Fibroblast of lung (primary cell): ENCODE results near the gene NTPCR. TPM values are rescaled to one million over a fixed set of nuclear protein-coding genes. Genes with fewer than 3 reads are reported as not detected.

ENCODE experiments used
- DNase-seq, 2 donors: peaks; one replicate each; pipeline versions ENCODE4 v3.0.0 to v3.0.0-alpha.2; 2010; ENCODE audit warnings: low read depth in 2 of 2
- H2AFZ ChIP-seq: 2 replicates; pipeline ENCODE4 v1.5.1; 2012; ENCODE audit warnings: low read length, control low read depth, inconsistent platforms
- H3K27ac ChIP-seq: 2 replicates; pipeline ENCODE4 v1.5.1; 2011; ENCODE audit warnings: low read length, control low read depth; ENCODE audit not compliant: insufficient read depth
- H3K27me3 ChIP-seq: 2 replicates; pipeline ENCODE4 v1.5.1; 2011; ENCODE audit warnings: mild to moderate bottlenecking, low read length; ENCODE audit not compliant: control insufficient read depth, insufficient read depth
- H3K36me3 ChIP-seq: 2 replicates; pipeline ENCODE4 v1.5.1; 2011; ENCODE audit warnings: low read length; ENCODE audit not compliant: control insufficient read depth, insufficient read depth
- H3K4me1 ChIP-seq: 2 replicates; pipeline ENCODE4 v1.5.1; 2011; ENCODE audit warnings: low read length; ENCODE audit not compliant: control insufficient read depth, insufficient read depth; ENCODE audit errors: extremely low read depth
- H3K4me2 ChIP-seq: 2 replicates; pipeline ENCODE4 v1.5.1; 2011; ENCODE audit warnings: low read length, control low read depth; ENCODE audit not compliant: insufficient read depth; ENCODE audit errors: extremely low read depth
- H3K4me3 ChIP-seq, 4 experiments: fragments of 200-600 bp in 1 of 4; sonication (generic) in 1 of 4; replicated peaks in 1 of 4; 2 replicates each; pipeline ENCODE4 v1.5.1; 2011 to 2016; ENCODE audit warnings: low read length in 4 of 4, low read depth in 3 of 4, mild to moderate bottlenecking in 3 of 4, control low read depth in 2 of 4, inconsistent platforms in 1 of 4, mixed read lengths in 1 of 4; ENCODE audit not compliant: insufficient read depth in 1 of 4; ENCODE audit errors: control extremely low read depth in 1 of 4
- H3K79me2 ChIP-seq: 2 replicates; pipeline ENCODE4 v1.5.1; 2012; ENCODE audit warnings: mild to moderate bottlenecking, low read length, inconsistent platforms; ENCODE audit not compliant: control insufficient read depth, insufficient read depth
- H3K9ac ChIP-seq: 2 replicates; pipeline ENCODE4 v1.5.1; 2011; ENCODE audit warnings: mild to moderate bottlenecking, low read length, control low read depth; ENCODE audit not compliant: insufficient read depth
- H3K9me3 ChIP-seq: 2 replicates; pipeline ENCODE4 v1.5.1; 2012; ENCODE audit warnings: low read depth, low read length; ENCODE audit not compliant: control insufficient read depth, insufficient read depth
- H4K20me1 ChIP-seq: 2 replicates; pipeline ENCODE4 v1.5.1; 2011; ENCODE audit warnings: low read length; ENCODE audit not compliant: control insufficient read depth, insufficient read depth; ENCODE audit errors: extremely low read depth
- EZH2 ChIP-seq: IDR thresholded peaks from 2 replicates; pipeline ENCODE4 v1.5.1; 2012; ENCODE audit warnings: low read length, control low read depth, mild to moderate bottlenecking; ENCODE audit errors: missing control alignments
- polyA plus RNA-seq, 2 donors: library from polyadenylated mRNA; depleted of rRNA in 1 of 2; stranded (reverse) in 1 of 2; unstranded in 1 of 2; fragments of >200 nt; gene quantifications; 2 replicates each; pipeline ENCODE4 v1.2.1, GENCODE V29; 2011 to 2012; ENCODE audit warnings: missing spikeins in 1 of 2
- total RNA-seq: library from RNA; depleted of rRNA; stranded (reverse); fragments of >200 nt; gene quantifications from 2 replicates; pipeline ENCODE4 v1.2.1, GENCODE V29; 2014
- TF ChIP-seq, protein P1 (sequence below), 2 donors: IDR thresholded peaks in 1 of 2; conservative IDR thresholded peaks in 1 of 2; 1 replicate in 1 of 2; 2 replicates in 1 of 2; pipeline ENCODE4 v1.5.1; 2011 to 2012; ENCODE audit warnings: low read length in 2 of 2, control low read depth in 1 of 2, inconsistent platforms in 1 of 2, low read depth in 1 of 2, mild to moderate bottlenecking in 1 of 2

The NTPCR gene
- total and polyA plus RNA-seq, 2 donors (not counting 1 experiment from before 2014, with no cell fraction given), result 23.0 to 27.9 TPM

DNA sequence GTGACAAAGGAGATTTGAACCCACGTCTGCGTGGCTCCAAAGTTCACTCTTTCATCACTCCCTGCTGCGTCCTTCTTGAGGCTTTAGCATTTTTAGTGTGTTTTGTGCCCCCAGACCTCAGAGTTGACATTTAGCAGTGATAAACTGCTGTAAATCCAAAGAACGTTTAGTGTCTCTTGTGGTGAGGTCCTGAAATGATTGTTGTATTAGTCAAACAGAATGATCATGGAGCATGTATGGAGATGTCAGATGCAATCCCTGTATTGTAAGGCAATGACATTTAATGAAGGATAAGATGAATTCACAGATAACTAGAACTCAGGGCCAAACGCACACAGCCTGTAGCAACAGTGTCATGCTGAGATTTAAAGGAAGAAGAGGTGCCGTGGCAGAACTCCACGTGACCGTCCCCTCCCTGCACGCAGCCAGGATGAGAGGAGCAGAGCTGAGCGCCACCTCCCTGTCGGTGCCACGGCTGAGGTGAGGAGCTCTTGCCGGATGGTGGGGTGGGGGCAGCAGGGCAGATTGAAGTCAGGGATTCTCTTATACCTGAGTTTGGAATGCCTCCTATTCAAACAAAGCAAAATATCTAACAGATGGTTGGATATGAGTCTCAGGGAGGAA is 30.1 kb downstream of the NTPCR start:
- Histone ChIP-seq H3K27ac (no peak overlapping the region), H3K9me3 (no peaks in the 10 kb centered on the region), H3K4me2 (no peak overlapping the region), H3K79me2 (no peaks in the 10 kb centered on the region), H3K9ac (no peak overlapping the region), H3K36me3 (peaks cover 2% of the 10 kb centered on the region), H2AFZ (no peak overlapping the region), H3K4me1 (no peaks in the 10 kb centered on the region), H3K27me3 (no peaks in the 10 kb centered on the region), H4K20me1 (no peaks in the 10 kb centered on the region), H3K4me3 (no peak overlapping the region)
- no peak for TF ChIP-seq EZH2
- TF ChIP-seq, protein P1, sequence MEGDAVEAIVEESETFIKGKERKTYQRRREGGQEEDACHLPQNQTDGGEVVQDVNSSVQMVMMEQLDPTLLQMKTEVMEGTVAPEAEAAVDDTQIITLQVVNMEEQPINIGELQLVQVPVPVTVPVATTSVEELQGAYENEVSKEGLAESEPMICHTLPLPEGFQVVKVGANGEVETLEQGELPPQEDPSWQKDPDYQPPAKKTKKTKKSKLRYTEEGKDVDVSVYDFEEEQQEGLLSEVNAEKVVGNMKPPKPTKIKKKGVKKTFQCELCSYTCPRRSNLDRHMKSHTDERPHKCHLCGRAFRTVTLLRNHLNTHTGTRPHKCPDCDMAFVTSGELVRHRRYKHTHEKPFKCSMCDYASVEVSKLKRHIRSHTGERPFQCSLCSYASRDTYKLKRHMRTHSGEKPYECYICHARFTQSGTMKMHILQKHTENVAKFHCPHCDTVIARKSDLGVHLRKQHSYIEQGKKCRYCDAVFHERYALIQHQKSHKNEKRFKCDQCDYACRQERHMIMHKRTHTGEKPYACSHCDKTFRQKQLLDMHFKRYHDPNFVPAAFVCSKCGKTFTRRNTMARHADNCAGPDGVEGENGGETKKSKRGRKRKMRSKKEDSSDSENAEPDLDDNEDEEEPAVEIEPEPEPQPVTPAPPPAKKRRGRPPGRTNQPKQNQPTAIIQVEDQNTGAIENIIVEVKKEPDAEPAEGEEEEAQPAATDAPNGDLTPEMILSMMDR (conservative IDR thresholded peaks at IDR 0.05 in 1 of 2, IDR thresholded peaks at IDR 0.05 in 1 of 2; ENCODE audit: low read depth in 1 of 2, low read length in 2 of 2), result no peak
- DNase-seq, result peak in 1 of 2 donors; percentile 61

DNA sequence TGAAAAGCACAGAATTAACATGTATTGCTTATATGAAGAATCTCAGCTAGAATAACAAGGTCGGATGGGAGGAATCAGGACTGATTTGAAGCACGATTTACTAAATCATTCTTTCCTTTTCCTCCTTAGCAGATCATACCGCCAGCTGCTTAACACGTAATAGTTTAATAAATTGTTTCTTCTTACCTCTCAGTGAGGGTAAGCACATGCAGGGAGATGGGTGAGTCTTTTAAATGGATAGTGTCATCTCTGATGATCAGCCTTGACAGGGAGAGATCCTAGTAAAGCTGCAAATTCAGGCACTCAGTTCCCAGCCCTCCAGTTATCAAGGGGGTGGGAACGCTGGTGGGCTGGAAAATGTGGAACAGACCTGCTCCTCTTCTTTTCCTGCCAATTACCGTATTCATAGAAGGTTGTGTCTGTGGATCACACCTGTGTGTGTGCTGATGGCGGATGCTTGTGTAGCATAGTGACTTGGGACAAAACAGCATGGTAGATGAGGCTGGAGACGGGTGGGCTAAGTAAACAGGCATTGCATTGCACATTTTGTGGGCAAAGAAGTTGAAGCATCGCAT is 30.7 kb downstream of the NTPCR start:
- Histone ChIP-seq H2AFZ (no peak overlapping the region), H3K4me2 (no peak overlapping the region), H3K9ac (no peak overlapping the region), H3K27ac (no peak overlapping the region), H4K20me1 (no peaks in the 10 kb centered on the region), H3K4me3 (no peak overlapping the region), H3K4me1 (no peaks in the 10 kb centered on the region), H3K79me2 (no peaks in the 10 kb centered on the region), H3K36me3 (peaks cover 2% of the 10 kb centered on the region), H3K9me3 (no peaks in the 10 kb centered on the region), H3K27me3 (no peaks in the 10 kb centered on the region)
- DNase-seq, result no peak
- TF ChIP-seq, protein P1 (conservative IDR thresholded peaks at IDR 0.05 in 1 of 2, IDR thresholded peaks at IDR 0.05 in 1 of 2; ENCODE audit: low read depth in 1 of 2, low read length in 2 of 2), result no peak
- no peak for TF ChIP-seq EZH2

DNA sequence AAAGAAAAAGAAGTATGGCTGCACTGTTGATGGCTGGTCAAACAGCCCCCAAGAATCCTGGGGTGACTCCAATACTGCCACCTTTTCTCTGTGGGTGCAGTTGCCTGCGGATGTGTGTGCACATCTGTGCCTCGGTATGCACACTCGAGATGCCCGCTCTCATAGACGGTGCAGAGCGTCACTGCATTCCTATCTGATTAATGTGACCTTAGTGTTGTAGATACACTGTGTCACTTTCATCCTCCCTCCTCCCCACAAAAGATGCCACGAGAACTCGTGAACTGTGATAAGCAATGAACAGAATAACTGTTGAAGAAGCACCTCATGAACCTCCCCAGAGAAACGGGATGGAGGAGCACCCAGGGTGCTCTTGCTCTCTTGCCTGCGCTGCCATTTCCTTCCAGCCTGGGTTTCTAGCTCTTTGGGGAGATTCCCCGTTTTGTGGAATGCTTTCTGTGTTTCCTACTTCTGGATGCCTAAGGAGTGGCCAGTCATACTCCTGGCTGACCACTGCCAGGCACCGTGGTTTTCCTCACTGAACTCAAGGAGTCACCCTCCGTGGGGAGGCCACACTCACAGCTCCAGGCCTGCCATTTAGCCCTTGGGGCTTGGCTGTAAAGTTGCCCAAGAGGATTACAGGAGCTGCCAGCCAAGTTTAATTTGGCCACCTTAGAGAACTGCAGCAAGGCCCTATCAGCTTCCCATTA is 32.0 kb downstream of the NTPCR start:
- no peak overlapping the region for H3K4me2 ChIP-seq
- H3K27me3 ChIP-seq, result no peaks in the 10 kb centered on the region
- no peaks in the 10 kb centered on the region for H3K36me3 ChIP-seq
- no peak overlapping the region for H3K27ac ChIP-seq
- no peaks in the 10 kb centered on the region for H3K79me2 ChIP-seq
- no peaks in the 10 kb centered on the region for H4K20me1 ChIP-seq
- H3K4me3 ChIP-seq, result no peak overlapping the region
- H2AFZ ChIP-seq, result no peak overlapping the region
- DNase-seq, result peak in 1 of 2 donors; percentile 77
- TF ChIP-seq, protein P1 (conservative IDR thresholded peaks at IDR 0.05 in 1 of 2, IDR thresholded peaks at IDR 0.05 in 1 of 2; ENCODE audit: low read depth in 1 of 2, low read length in 2 of 2), result no peak
- H3K9ac ChIP-seq, result no peak overlapping the region
- H3K9me3 ChIP-seq, result no peaks in the 10 kb centered on the region
- H3K4me1 ChIP-seq, result no peaks in the 10 kb centered on the region
